Heart left ventricle (tissue), 13 donors: ENCODE data around the gene NPPB.
A peak's percentile ranks its signal among the peaks of the same experiment; 100 is the strongest.

Experiments
- CTCF ChIP-seq, 12 donors: fragments of 200-600 bp; sonication (generic) in 4 of 12; IDR thresholded peaks; one replicate each; pipeline versions ENCODE4 v1.5.0 to v1.8.0; 2018 to 2022; ENCODE audit warnings: antibody characterized with exemption in 12 of 12, mild to moderate bottlenecking in 5 of 12
- POLR2A ChIP-seq, 2 donors: fragments of 450-650 bp; IDR thresholded peaks; one replicate each; pipeline ENCODE4 v1.6.1; 2017; ENCODE audit warnings: antibody characterized with exemption in 2 of 2, mild to moderate bottlenecking in 2 of 2, moderate library complexity in 2 of 2
- donor health status: ischemic (EF 13 %, LVEDD 7.1; RV severe dilation, severe dysfunction).
- donor health status: DM: no; HTN: yes; CAD: no.
- donor health status: DM: no; HTN: no; CAD: no.
- donor health status: ischemic (EF 25% LVEDD 6.9; RV normal size, moderate dysfunction).
- donor health status: ischemic (EF 25% LVEDD 5.7; RV mildly dilated, moderate dysfunction).
- donor health status: ischemic (EF 35%, LVEDD 5.7; RV mildly dilated, moderate dysfunction).
- donor health status: nonischemic (EF 11% LVEDD 7.7; RV severe dilation, severe dysfunction).
- donor health status: DM: yes; HTN: yes; CAD: no.
- donor health status: PGD.
- donor health status: ischemic (EF 29% LVEDD 5.4; RV normal size, mild dysfunction).
- donor health status: nonischemic (EF 23%, LVEDD 6.1; RV moderate dilation, normal function).

GRCh38 chr1:11893907-11894251 lies 35.1 kb upstream of the NPPB start:
- TF ChIP-seq POLR2A (IDR thresholded peaks at IDR 0.05) (no peak), CTCF (IDR thresholded peaks at IDR 0.05) (peak; percentile 84 to 94 (median 88))
